Measurements from ENCODE around the gene HLA-DQA1. TPM values are rescaled to one million over a fixed set of nuclear protein-coding genes. Genes with fewer than 3 reads are reported as not detected.

HLA-DQA1 gene
- total RNA-seq, 1 donor from 2014 or later = not detected

- Mint-ChIP-seq H3K9me3 (peaks cover 5% of the 10 kb centered on the region), H3K4me1 (no peaks in the 10 kb centered on the region), H3K4me3 (no peak overlapping the region), H3K36me3 (no peaks in the 10 kb centered on the region), H3K27me3 (ENCODE audit: insufficient read depth, low read depth) (peaks cover 3% of the 10 kb centered on the region), H3K27ac (no peak overlapping the region)
- H3K4me1 ChIP-seq = no peaks in the 10 kb centered on the region
- H3K9ac ChIP-seq = no peak overlapping the region
- H3K27me3 ChIP-seq = no peaks in the 10 kb centered on the region
- no peaks in the 10 kb centered on the region for H3K9me3 ChIP-seq (ENCODE audit: low read depth)
- H3K79me2 ChIP-seq (ENCODE audit: low read depth) = no peaks in the 10 kb centered on the region
- no peak overlapping the region for H3K4me3 ChIP-seq
- H4K20me1 ChIP-seq (ENCODE audit: low read depth) = no peaks in the 10 kb centered on the region
- no peak overlapping the region for H2AFZ ChIP-seq (replicated peaks)
- TF ChIP-seq CTCF (IDR thresholded peaks at IDR 0.05) (no peak), EZH2 (IDR thresholded peaks at IDR 0.05) (no peak), EZH2phosphoT487 (IDR thresholded peaks at IDR 0.05) (no peak)
- no peaks in the 10 kb centered on the region for H3K36me3 ChIP-seq
- H3K27ac ChIP-seq = no peak overlapping the region
- H3F3A ChIP-seq (ENCODE audit: low read depth) = no peaks in the 10 kb centered on the region
- no peak for DNase-seq (ENCODE audit: low spot score)
- no peak overlapping the region for H3K4me2 ChIP-seq
These were observed 21.2 kb upstream of the HLA-DQA1 start for GRCh38 chr6:32615885-32616532.

- peaks cover 3% of the 10 kb centered on the region for H3K27me3 Mint-ChIP-seq (ENCODE audit: insufficient read depth, low read depth)
- no peaks in the 10 kb centered on the region for H3K79me2 ChIP-seq (ENCODE audit: low read depth)
- no peak overlapping the region for H2AFZ ChIP-seq (replicated peaks)
- H3K36me3 ChIP-seq = no peaks in the 10 kb centered on the region
- no peaks in the 10 kb centered on the region for H3K27me3 ChIP-seq
- no peaks in the 10 kb centered on the region for H3K36me3 Mint-ChIP-seq
- no peak overlapping the region for H3K4me3 Mint-ChIP-seq
- no peaks in the 10 kb centered on the region for H3F3A ChIP-seq (ENCODE audit: low read depth)
- no peaks in the 10 kb centered on the region for H3K4me1 ChIP-seq
- H4K20me1 ChIP-seq (ENCODE audit: low read depth) = no peaks in the 10 kb centered on the region
- no peaks in the 10 kb centered on the region for H3K9me3 ChIP-seq (ENCODE audit: low read depth)
- H3K4me3 ChIP-seq = no peak overlapping the region
- no peak for DNase-seq (ENCODE audit: low spot score)
- H3K9ac ChIP-seq = no peak overlapping the region
- peaks cover 5% of the 10 kb centered on the region for H3K9me3 Mint-ChIP-seq
- H3K4me2 ChIP-seq = no peak overlapping the region
- H3K27ac Mint-ChIP-seq = no peak overlapping the region
- H3K27ac ChIP-seq = no peak overlapping the region
- TF ChIP-seq EZH2phosphoT487 (IDR thresholded peaks at IDR 0.05) = no peak
- no peak for TF ChIP-seq EZH2 (IDR thresholded peaks at IDR 0.05)
- no peaks in the 10 kb centered on the region for H3K4me1 Mint-ChIP-seq
These were observed 19.5 kb upstream of the HLA-DQA1 start for GRCh38 chr6:32617751-32618150.

DNA sequence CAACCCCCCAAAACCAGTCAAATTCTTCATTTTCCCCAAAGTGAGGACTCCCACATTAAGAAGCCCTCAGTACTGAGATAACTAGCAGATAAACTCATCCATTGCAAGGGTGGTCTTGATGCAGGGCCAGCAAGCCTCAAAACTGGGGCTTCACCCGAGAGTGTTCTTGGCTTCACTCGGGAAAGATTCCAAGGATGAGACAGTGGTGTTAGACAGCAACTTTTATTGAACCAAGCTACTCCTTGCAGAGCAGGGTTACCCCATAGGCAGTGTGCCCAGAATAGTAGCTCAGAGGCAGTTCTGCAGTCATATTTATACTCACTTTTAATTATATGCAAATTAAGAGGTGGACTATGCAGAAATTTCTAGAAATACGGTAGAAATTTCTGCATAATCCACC, 15.8 kb upstream of the HLA-DQA1 start:
- peaks cover 3% of the 10 kb centered on the region for H3K27me3 Mint-ChIP-seq (ENCODE audit: insufficient read depth, low read depth)
- no peak overlapping the region for H3K27ac ChIP-seq
- no peak overlapping the region for H3K27ac Mint-ChIP-seq
- H2AFZ ChIP-seq (replicated peaks) = no peak overlapping the region
- no peaks in the 10 kb centered on the region for H3F3A ChIP-seq (ENCODE audit: low read depth)
- no peaks in the 10 kb centered on the region for H4K20me1 ChIP-seq (ENCODE audit: low read depth)
- no peaks in the 10 kb centered on the region for H3K36me3 ChIP-seq
- no peak overlapping the region for H3K4me2 ChIP-seq
- H3K9me3 ChIP-seq (ENCODE audit: low read depth) = no peaks in the 10 kb centered on the region
- no peaks in the 10 kb centered on the region for H3K4me1 Mint-ChIP-seq
- TF ChIP-seq EZH2 (IDR thresholded peaks at IDR 0.05) = no peak
- no peak for TF ChIP-seq CTCF (IDR thresholded peaks at IDR 0.05)
- no peak for TF ChIP-seq EZH2phosphoT487 (IDR thresholded peaks at IDR 0.05)
- H3K9ac ChIP-seq = no peak overlapping the region
- no peak overlapping the region for H3K4me3 Mint-ChIP-seq
- H3K27me3 ChIP-seq = no peaks in the 10 kb centered on the region
- no peaks in the 10 kb centered on the region for H3K79me2 ChIP-seq (ENCODE audit: low read depth)
- H3K4me3 ChIP-seq = no peak overlapping the region
- H3K36me3 Mint-ChIP-seq = no peaks in the 10 kb centered on the region
- peaks cover 5% of the 10 kb centered on the region for H3K9me3 Mint-ChIP-seq
- no peaks in the 10 kb centered on the region for H3K4me1 ChIP-seq
- DNase-seq (ENCODE audit: low spot score) = no peak

Measured in neural progenitor cell (in vitro differentiated cells).